ENCODE measurements around the gene SLC34A2.
"Not testable (repeated sequence)": the region's sequence is repeated elsewhere in the genome, so short reads cannot be mapped to it uniquely, and the experiment has no call there.

SLC34A2 gene

GRCh38 chr4:25654971-25655963 is at the start of gene SLC34A2:
SLC34A2 (plus strand) TSS chr4:25655851; CDS start chr4:25662501, 6,650 bp downstream.
- DNase-seq (ENCODE audit: low read depth): no peak

GRCh38 chr4:25608644-25609043 is 47.0 kb upstream of the SLC34A2 start:
- DNase-seq (ENCODE audit: low read depth): no peak

GRCh38 chr4:25609976-25610375 is 45.7 kb upstream of the SLC34A2 start:
- DNase-seq (ENCODE audit: low read depth): no peak

- not testable (repeated sequence) for DNase-seq (ENCODE audit: low read depth)
Observed at GRCh38 chr4:25613613-25614012, 42.0 kb upstream of the SLC34A2 start.

- no peak for DNase-seq (ENCODE audit: low read depth)
Observed at GRCh38 chr4:25614807-25615206, 40.8 kb upstream of the SLC34A2 start.

- DNase-seq (ENCODE audit: low read depth): no peak
Observed at GRCh38 chr4:25621027-25621930, 34.4 kb upstream of the SLC34A2 start.

GRCh38 chr4:25624616-25625015 is 31.0 kb upstream of the SLC34A2 start:
- DNase-seq (ENCODE audit: low read depth): no peak

GRCh38 chr4:25628451-25628850 is 27.2 kb upstream of the SLC34A2 start:
- DNase-seq (ENCODE audit: low read depth): no peak

GRCh38 chr4:25632135-25632534 is 23.5 kb upstream of the SLC34A2 start:
- DNase-seq (ENCODE audit: low read depth): no peak

GRCh38 chr4:25633541-25633940 is 22.1 kb upstream of the SLC34A2 start:
- DNase-seq (ENCODE audit: low read depth): no peak

GRCh38 chr4:25635501-25635900 is 20.1 kb upstream of the SLC34A2 start:
- DNase-seq (ENCODE audit: low read depth): no peak

GRCh38 chr4:25637581-25638220 is 17.9 kb upstream of the SLC34A2 start:
- no peak for DNase-seq (ENCODE audit: low read depth)

GRCh38 chr4:25638221-25638601 is 17.4 kb upstream of the SLC34A2 start:
- DNase-seq (ENCODE audit: low read depth): no peak

- DNase-seq (ENCODE audit: low read depth): no peak
Observed at GRCh38 chr4:25638806-25639205, 16.8 kb upstream of the SLC34A2 start.

GRCh38 chr4:25650311-25650710 is 5.3 kb upstream of the SLC34A2 start:
- no peak for DNase-seq (ENCODE audit: low read depth)

- DNase-seq (ENCODE audit: low read depth): no peak
Observed at GRCh38 chr4:25651682-25652081, 4.0 kb upstream of the SLC34A2 start.

- DNase-seq (ENCODE audit: low read depth): no peak
Observed at GRCh38 chr4:25654031-25654970, 1.4 kb upstream of the SLC34A2 start.

GRCh38 chr4:25656031-25656430 is 380 bp downstream of the SLC34A2 start:
- no peak for DNase-seq (ENCODE audit: low read depth)

- no peak for DNase-seq (ENCODE audit: low read depth)
Observed at GRCh38 chr4:25658357-25658771, 2.7 kb downstream of the SLC34A2 start.

- DNase-seq (ENCODE audit: low read depth): no peak
Observed at GRCh38 chr4:25658777-25659176, 3.1 kb downstream of the SLC34A2 start.

GRCh38 chr4:25661441-25661840 is 5.8 kb downstream of the SLC34A2 start:
- DNase-seq (ENCODE audit: low read depth): not testable (repeated sequence)

Data from stimulated activated CD8-positive, alpha-beta memory T cell treated with anti-CD3 and anti-CD28 coated beads, Interleukin-12 subunit alpha, Interleukin-12 subunit beta, amount 100 ng/mL, for 1 hour (primary cell).